Panc1 (cell line): Measurements from ENCODE around the gene CTNNA1. TPM values are rescaled to one million over a fixed set of nuclear protein-coding genes. Genes with fewer than 3 reads are reported as not detected.
A peak's percentile ranks its signal among the peaks of the same experiment; 100 is the strongest.

ENCODE experiments used
- ATAC-seq: fragments of 200-7000 bp; cut with Tn5 transposase; 2 replicates; pipeline ENCODE4 v1.9.1; 2020; ENCODE audit warnings: mild to moderate bottlenecking, moderate library complexity
- BruUV-seq: library from RNA; stranded (reverse); fragments of 400-500 nt; replicated peaks from 2 replicates; lab custom pipeline; 2021; lab: Mats Ljungman, UMichigan
- CTCF ChIA-PET: fragments of 300-600 bp; sonication (Branson Sonifier 250); formaldehyde crosslinking; loops from one replicate; lab custom pipeline; 2022; ENCODE audit warnings: antibody characterized with exemption; lab: Charles Lee
- POLR2A ChIA-PET: fragments of 300-600 bp; sonication (Branson Sonifier 250); formaldehyde crosslinking; loops from one replicate; lab custom pipeline; 2022; ENCODE audit warnings: antibody characterized with exemption; lab: Charles Lee
- DNase-seq: peaks from one replicate; pipeline ENCODE4 v3.0.0-alpha.2; 2010; ENCODE audit warnings: low read depth, low spot score
- H3K27ac ChIP-seq: 2 replicates; pipeline ENCODE4 v1.5.1; 2011; ENCODE audit warnings: mild to moderate bottlenecking, low read length, inconsistent platforms
- H3K27me3 ChIP-seq: fragments of 200-500 bp; sonication (Bioruptor generic); 2 replicates; pipeline ENCODE4 v1.6.0; 2014; ENCODE audit warnings: low read length, inconsistent platforms; ENCODE audit not compliant: control insufficient read depth, insufficient read depth
- H3K36me3 ChIP-seq: fragments of 200-500 bp; sonication (Bioruptor generic); 2 replicates; pipeline ENCODE4 v1.5.1; 2014; ENCODE audit warnings: inconsistent platforms, mild to moderate bottlenecking, low read length, moderate library complexity; ENCODE audit not compliant: control insufficient read depth, insufficient read depth
- H3K4me1 ChIP-seq: 2 replicates; pipeline ENCODE4 v1.5.1; 2011; ENCODE audit warnings: inconsistent platforms, mild to moderate bottlenecking, low read length, moderate library complexity; ENCODE audit not compliant: control insufficient read depth, insufficient read depth
- H3K4me3 ChIP-seq, 2 experiments: 2 replicates each; pipeline ENCODE4 v1.5.1; 2011 to 2012; ENCODE audit warnings: low read depth in 2 of 2, low read length in 2 of 2, mild to moderate bottlenecking in 2 of 2, inconsistent platforms in 1 of 2, moderate library complexity in 1 of 2
- H3K9me3 ChIP-seq: fragments of 200-500 bp; sonication (Bioruptor generic); 2 replicates; pipeline ENCODE4 v1.5.1; 2014; ENCODE audit warnings: low read depth, mild to moderate bottlenecking, inconsistent platforms, low read length, moderate library complexity; ENCODE audit not compliant: control insufficient read depth, insufficient read depth
- POLR2AphosphoS5 ChIP-seq: IDR thresholded peaks from 2 replicates; pipeline ENCODE4 v1.6.1; 2012; ENCODE audit warnings: mild to moderate bottlenecking, low read depth, low read length, moderate library complexity
- SIN3A ChIP-seq: IDR thresholded peaks from 2 replicates; pipeline ENCODE4 v1.6.1; 2012; ENCODE audit warnings: low read depth, mild to moderate bottlenecking, low read length, moderate library complexity, borderline replicate concordance; ENCODE audit not compliant: insufficient read depth
- TCF7L2 ChIP-seq: IDR thresholded peaks from 2 replicates; pipeline ENCODE4 v1.6.1; 2011; ENCODE audit warnings: mild to moderate bottlenecking, low read depth, low read length, inconsistent platforms
- in situ Hi-C: cut with HindIII; loops from 2 replicates; pipeline ENCODE4 v1.10.0; 2016; ENCODE audit warnings: low sequenced_read_pairs, low pct_unique_long_range_greater_than_20kb
- intact Hi-C: fragments of 100-400 bp; cut with micrococcal nuclease; formaldehyde crosslinking; loops from one replicate; pipeline ENCODE4 v1.10.0; 2022; ENCODE audit not compliant: unreplicated experiment
- total RNA-seq: library from RNA; stranded (reverse); gene quantifications from one replicate; pipeline ENCODE4 v1.2.1, GENCODE V29; 2021; ENCODE audit not compliant: unreplicated experiment
- TF ChIP-seq, protein P1 (sequence below), 2 experiments: IDR thresholded peaks; 2 replicates each; pipeline ENCODE4 v1.6.1; 2011 to 2012; ENCODE audit warnings: low read depth in 2 of 2, control low read depth in 1 of 2, low read length in 1 of 2, mild to moderate bottlenecking in 1 of 2, moderate library complexity in 1 of 2; ENCODE audit not compliant: insufficient read depth in 1 of 2
- TF ChIP-seq, protein P2 (sequence below): fragments of 450-650 bp; IDR thresholded peaks from 2 replicates; pipeline ENCODE4 v1.5.1; 2017; ENCODE audit warnings: mild to moderate bottlenecking

Gene CTNNA1
- total RNA-seq, 1 experiment from 2014 or later = 298 TPM

DNA sequence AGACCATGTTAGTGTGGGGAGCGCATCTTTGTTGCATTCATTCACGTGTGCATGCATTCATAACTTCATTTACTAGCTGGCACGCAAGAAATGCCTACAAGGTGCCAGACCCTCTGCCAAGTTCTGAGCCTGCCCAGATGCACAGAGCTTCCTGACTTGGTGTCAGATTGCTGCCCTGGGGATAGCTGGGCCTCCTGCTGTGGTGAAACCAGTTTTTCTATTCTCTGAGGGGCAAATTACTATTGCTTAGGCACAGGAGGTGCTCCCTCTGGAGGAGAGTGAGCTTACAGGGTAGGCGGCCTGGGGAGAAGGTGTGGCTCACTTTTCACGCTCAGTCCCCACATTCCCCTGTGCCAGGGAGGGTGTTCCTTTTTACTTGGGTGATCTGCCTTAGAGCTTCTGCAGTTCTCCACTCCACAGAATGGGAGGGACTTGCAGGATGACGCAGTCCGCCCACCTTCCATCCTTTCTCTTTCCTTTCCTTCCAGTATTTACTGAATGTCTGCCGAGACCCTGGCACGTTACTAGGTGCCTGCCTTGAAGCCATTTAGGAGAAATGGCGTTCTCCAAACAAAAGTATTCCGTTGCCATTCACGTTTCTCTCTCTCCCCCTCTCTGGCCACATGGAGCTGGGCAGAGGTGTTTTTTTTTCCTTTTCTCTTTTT, 27.9 kb upstream of the CTNNA1 start:
- CTCF ChIA-PET = no interaction called here
- no peaks in the 10 kb centered on the region for H3K9me3 ChIP-seq
- H3K4me3 ChIP-seq = no peak overlapping the region
- DNase-seq = no peak
- BruUV-seq = no TSS peak
- in situ Hi-C loops (no loop called here), intact Hi-C loops (no loop called here)
- TF ChIP-seq TCF7L2 (no peak), POLR2AphosphoS5 (no peak), SIN3A (no peak)
- TF ChIP-seq, protein P1, sequence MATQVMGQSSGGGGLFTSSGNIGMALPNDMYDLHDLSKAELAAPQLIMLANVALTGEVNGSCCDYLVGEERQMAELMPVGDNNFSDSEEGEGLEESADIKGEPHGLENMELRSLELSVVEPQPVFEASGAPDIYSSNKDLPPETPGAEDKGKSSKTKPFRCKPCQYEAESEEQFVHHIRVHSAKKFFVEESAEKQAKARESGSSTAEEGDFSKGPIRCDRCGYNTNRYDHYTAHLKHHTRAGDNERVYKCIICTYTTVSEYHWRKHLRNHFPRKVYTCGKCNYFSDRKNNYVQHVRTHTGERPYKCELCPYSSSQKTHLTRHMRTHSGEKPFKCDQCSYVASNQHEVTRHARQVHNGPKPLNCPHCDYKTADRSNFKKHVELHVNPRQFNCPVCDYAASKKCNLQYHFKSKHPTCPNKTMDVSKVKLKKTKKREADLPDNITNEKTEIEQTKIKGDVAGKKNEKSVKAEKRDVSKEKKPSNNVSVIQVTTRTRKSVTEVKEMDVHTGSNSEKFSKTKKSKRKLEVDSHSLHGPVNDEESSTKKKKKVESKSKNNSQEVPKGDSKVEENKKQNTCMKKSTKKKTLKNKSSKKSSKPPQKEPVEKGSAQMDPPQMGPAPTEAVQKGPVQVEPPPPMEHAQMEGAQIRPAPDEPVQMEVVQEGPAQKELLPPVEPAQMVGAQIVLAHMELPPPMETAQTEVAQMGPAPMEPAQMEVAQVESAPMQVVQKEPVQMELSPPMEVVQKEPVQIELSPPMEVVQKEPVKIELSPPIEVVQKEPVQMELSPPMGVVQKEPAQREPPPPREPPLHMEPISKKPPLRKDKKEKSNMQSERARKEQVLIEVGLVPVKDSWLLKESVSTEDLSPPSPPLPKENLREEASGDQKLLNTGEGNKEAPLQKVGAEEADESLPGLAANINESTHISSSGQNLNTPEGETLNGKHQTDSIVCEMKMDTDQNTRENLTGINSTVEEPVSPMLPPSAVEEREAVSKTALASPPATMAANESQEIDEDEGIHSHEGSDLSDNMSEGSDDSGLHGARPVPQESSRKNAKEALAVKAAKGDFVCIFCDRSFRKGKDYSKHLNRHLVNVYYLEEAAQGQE (IDR thresholded peaks at IDR 0.05; ENCODE audit: insufficient read depth in 1 of 2, low read depth in 2 of 2, low read length in 1 of 2) = no peak
- TF ChIP-seq, protein P2, sequence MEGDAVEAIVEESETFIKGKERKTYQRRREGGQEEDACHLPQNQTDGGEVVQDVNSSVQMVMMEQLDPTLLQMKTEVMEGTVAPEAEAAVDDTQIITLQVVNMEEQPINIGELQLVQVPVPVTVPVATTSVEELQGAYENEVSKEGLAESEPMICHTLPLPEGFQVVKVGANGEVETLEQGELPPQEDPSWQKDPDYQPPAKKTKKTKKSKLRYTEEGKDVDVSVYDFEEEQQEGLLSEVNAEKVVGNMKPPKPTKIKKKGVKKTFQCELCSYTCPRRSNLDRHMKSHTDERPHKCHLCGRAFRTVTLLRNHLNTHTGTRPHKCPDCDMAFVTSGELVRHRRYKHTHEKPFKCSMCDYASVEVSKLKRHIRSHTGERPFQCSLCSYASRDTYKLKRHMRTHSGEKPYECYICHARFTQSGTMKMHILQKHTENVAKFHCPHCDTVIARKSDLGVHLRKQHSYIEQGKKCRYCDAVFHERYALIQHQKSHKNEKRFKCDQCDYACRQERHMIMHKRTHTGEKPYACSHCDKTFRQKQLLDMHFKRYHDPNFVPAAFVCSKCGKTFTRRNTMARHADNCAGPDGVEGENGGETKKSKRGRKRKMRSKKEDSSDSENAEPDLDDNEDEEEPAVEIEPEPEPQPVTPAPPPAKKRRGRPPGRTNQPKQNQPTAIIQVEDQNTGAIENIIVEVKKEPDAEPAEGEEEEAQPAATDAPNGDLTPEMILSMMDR = no peak; the same call in 1 of the 2 replicates
- POLR2A ChIA-PET = no interaction called here
- H3K4me1 ChIP-seq = 0 out of 2 replicates have a peak, but pooled peaks cover 4% of the 10 kb centered on the region
- ATAC-seq = peak; percentile 67
- H3K27ac ChIP-seq = no peak overlapping the region
- H3K36me3 ChIP-seq = no peaks in the 10 kb centered on the region
- no peaks in the 10 kb centered on the region for H3K27me3 ChIP-seq

DNA sequence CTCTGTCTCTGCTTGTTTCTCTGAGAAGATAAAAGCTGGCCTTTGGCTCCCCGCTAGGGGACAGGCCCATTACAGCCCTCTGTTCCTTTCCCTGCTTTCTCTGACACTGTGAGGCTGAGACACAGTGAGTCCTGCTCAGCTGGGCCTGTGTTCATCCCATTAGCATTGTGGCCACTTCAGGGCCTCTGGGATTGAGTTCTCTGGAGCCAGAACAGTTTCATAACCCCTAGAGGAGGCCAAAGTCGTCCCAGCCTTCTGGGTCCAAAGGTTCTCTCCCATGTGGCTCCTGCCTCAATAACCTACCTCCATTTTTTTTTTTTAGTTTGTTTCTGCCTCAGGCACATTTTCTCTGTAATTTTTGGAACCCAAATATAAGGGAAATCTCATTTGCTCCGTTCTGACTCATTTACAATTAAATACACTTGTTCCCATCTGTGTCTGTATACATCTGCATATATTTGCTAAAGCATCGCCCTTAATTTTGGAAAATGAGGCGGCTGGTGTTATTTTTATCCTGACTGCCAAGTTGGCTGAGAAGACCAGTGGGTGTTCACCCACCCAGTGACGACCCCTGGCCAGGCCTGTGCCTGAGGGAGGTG, 27.3 kb upstream of the CTNNA1 start:
- in situ Hi-C loops (no loop called here), intact Hi-C loops (no loop called here)
- Histone ChIP-seq H3K9me3 (no peaks in the 10 kb centered on the region), H3K36me3 (no peaks in the 10 kb centered on the region), H3K4me3 (no peak overlapping the region), H3K27me3 (no peaks in the 10 kb centered on the region), H3K27ac (no peak overlapping the region), H3K4me1 (0 out of 2 replicates have a peak, but pooled peaks cover 4% of the 10 kb centered on the region)
- TF ChIP-seq, protein P2 = no peak
- TF ChIP-seq, protein P1 (IDR thresholded peaks at IDR 0.05; ENCODE audit: insufficient read depth in 1 of 2, low read depth in 2 of 2, low read length in 1 of 2) = no peak
- POLR2A ChIA-PET = no interaction called here
- CTCF ChIA-PET = no interaction called here
- DNase-seq (no peak), ATAC-seq (no peak)
- no TSS peak for BruUV-seq
